NCI-H1105 (cell line): ENCODE data around the gene ATAD2B.

Experiments
- DNase-seq: peaks from one replicate; lab custom pipeline; 2025; lab: John Stamatoyannopoulos, UW

The ATAD2B gene

DNA sequence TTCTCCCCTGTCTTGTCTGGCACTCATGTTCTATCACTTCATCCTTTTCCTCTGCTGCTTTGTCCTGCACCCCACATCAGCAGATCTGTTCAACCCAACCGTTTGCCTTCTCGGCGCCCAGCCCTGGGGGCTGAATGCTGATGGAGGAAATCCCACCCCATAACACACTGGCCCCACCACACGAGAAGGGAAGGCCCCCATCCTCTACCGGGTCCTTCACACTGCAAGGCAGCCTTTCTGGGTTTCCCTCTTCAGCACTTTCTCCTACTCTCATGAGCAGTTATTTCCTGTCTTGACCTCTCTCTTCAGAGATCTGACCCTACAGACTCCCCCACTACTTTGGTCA, 227.4 kb downstream of the ATAD2B start:
- DNase-seq: no peak

DNA sequence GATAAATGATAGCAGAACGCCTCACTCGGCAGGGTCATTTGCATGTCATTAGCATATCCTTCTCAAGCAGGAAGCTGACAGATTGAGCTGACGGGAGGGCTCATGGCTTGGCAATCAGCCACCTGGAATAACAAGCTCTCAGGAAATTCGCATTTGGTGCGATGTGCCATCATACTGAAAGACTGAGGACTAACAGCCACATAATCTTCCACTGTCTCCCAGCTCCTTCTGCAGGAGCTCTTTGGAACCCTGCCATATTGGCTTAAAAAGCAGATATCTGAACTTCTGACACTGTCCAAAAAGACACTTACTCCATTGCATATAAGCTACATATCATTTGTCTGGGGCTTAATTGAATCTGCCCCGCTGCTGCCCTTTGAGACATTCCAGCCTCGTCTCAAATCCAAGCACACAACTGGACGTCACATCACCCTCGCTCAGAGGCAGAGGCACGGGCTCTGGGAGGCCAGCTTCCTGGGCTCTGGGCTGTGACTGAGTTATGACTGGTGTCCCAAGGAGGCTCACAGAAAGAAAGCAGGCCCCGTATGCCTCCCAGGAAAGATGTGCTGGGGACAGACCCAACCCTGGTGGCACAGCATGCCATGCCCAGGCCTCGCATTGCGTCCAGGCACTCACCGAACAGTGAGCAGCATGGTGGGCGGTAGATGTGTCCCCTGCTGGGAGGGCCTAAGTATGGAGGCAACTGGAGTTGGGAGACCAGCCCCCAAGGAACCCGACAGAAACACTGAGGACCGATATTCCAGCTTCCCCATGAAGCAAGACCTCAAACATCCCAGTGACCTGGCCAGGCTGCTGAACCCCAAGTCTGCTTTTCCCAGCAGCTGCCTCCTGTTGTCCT, 228.0 kb downstream of the ATAD2B start:
- DNase-seq: no peak
